HepG2 (cell line): Measurements from ENCODE around the gene HYAL2. TPM values are rescaled to one million over a fixed set of nuclear protein-coding genes. Genes with fewer than 3 reads are reported as not detected.

Experiments used
- ARNT2 ChIP-seq: sonication (generic); formaldehyde crosslinking; IDR thresholded peaks from 2 replicates; pipeline ENCODE4 v1.8.0; 2022; ENCODE audit warnings: mild to moderate bottlenecking, low read depth, missing genetic modification reagents, moderate library complexity
- CBX2 ChIP-seq, 2 experiments: fragments of 200-600 bp in 1 of 2; sonication (generic); formaldehyde crosslinking in 1 of 2; IDR thresholded peaks; 2 replicates each; pipeline versions ENCODE4 v1.7.0 to v1.8.1; 2018 to 2022; ENCODE audit warnings: low read depth in 2 of 2, low read length in 1 of 2, mild to moderate bottlenecking in 1 of 2, missing genetic modification reagents in 1 of 2
- CCAR2 ChIP-seq: fragments of 200-400 bp; formaldehyde crosslinking; optimal IDR thresholded peaks from 2 replicates; pipeline ENCODE3; 2018; ENCODE audit warnings: low read depth, mild to moderate bottlenecking, low read length, moderate library complexity
- CEBPG ChIP-seq: IDR thresholded peaks from 2 replicates; pipeline ENCODE4 v1.6.1; 2016
- CHD2 ChIP-seq: IDR thresholded peaks from 2 replicates; pipeline ENCODE4 v1.6.1; 2011; ENCODE audit warnings: low read depth, low read length, improper control_type of control experiment
- GABPA ChIP-seq, 2 experiments: IDR thresholded peaks; 2 replicates each; pipeline ENCODE4 v1.6.1; 2011 to 2016; ENCODE audit warnings: low read depth in 2 of 2, low read length in 1 of 2, missing biosample characterization in 1 of 2, missing genetic modification characterization in 1 of 2
- IKZF1 ChIP-seq: fragments of 450-650 bp; IDR thresholded peaks from 2 replicates; pipeline ENCODE4 v1.7.1; 2016
- IRF2 ChIP-seq: IDR thresholded peaks from 2 replicates; pipeline ENCODE4 v1.6.1; 2018; ENCODE audit warnings: missing genetic modification reagents, missing compliant biosample characterization
- JUNB ChIP-seq: sonication (generic); formaldehyde crosslinking; IDR thresholded peaks from 2 replicates; pipeline ENCODE4 v1.8.0; 2022; ENCODE audit warnings: missing genetic modification reagents, mild to moderate bottlenecking, borderline replicate concordance
- MTF2 ChIP-seq: sonication (generic); formaldehyde crosslinking; IDR thresholded peaks from 2 replicates; pipeline ENCODE4 v1.5.0; 2020; ENCODE audit warnings: missing genetic modification reagents, borderline replicate concordance
- NFE2L2 ChIP-seq: fragments of 150-350 bp; IDR thresholded peaks from 2 replicates; pipeline ENCODE4 v1.6.1; 2014; ENCODE audit warnings: low read length
- PHB2 ChIP-seq: fragments of 450-650 bp; IDR thresholded peaks from 2 replicates; pipeline ENCODE4 v1.6.1; 2018; ENCODE audit not compliant: partially characterized antibody
- PPARG ChIP-seq: conservative IDR thresholded peaks from 2 replicates; pipeline ENCODE4 v1.6.1; 2016; ENCODE audit warnings: missing biosample characterization, missing genetic modification reagents
- RBM39 ChIP-seq: fragments of 200-400 bp; formaldehyde crosslinking; IDR thresholded peaks from one replicate; pipeline ENCODE4 v1.6.1; 2018; ENCODE audit warnings: antibody characterized with exemption, mild to moderate bottlenecking, low read depth, low read length; ENCODE audit not compliant: poor library complexity, severe bottlenecking
- RFX5 ChIP-seq: IDR thresholded peaks from 2 replicates; pipeline ENCODE4 v1.6.1; 2011; ENCODE audit warnings: low read depth, low read length, improper control_type of control experiment
- RXRA ChIP-seq: sonication (generic); formaldehyde crosslinking; IDR thresholded peaks from 2 replicates; pipeline ENCODE4 v1.5.1; 2020; ENCODE audit warnings: missing genetic modification reagents
- SP140L ChIP-seq: sonication (generic); formaldehyde crosslinking; IDR thresholded peaks from 2 replicates; pipeline ENCODE4 v1.4.0; 2020; ENCODE audit warnings: missing genetic modification reagents, borderline replicate concordance
- SRSF9 ChIP-seq: fragments of 200-400 bp; formaldehyde crosslinking; IDR thresholded peaks from 2 replicates; pipeline ENCODE4 v1.6.1; 2018; ENCODE audit warnings: borderline replicate concordance, mild to moderate bottlenecking, low read depth, low read length; ENCODE audit not compliant: insufficient read depth, poor library complexity, severe bottlenecking
- ZFP41 ChIP-seq: sonication (generic); formaldehyde crosslinking; IDR thresholded peaks from 2 replicates; pipeline ENCODE4 v1.4.0; 2020; ENCODE audit warnings: mild to moderate bottlenecking, missing genetic modification reagents, borderline replicate concordance
- ZNF160 ChIP-seq: sonication (generic); formaldehyde crosslinking; IDR thresholded peaks from 2 replicates; pipeline ENCODE4 v1.8.0; 2022; ENCODE audit warnings: mild to moderate bottlenecking, inconsistent platforms, missing genetic modification reagents
- ZNF232 ChIP-seq: sonication (generic); formaldehyde crosslinking; IDR thresholded peaks from 2 replicates; pipeline ENCODE4 v1.4.0; 2020; ENCODE audit warnings: missing genetic modification reagents, borderline replicate concordance
- ZNF484 ChIP-seq: sonication (generic); formaldehyde crosslinking; IDR thresholded peaks from 2 replicates; pipeline ENCODE4 v1.5.1; 2020; ENCODE audit warnings: mild to moderate bottlenecking, low read depth, missing genetic modification reagents, borderline replicate concordance
- ZNF510 ChIP-seq: sonication (generic); formaldehyde crosslinking; IDR thresholded peaks from 2 replicates; pipeline ENCODE4 v1.4.0; 2020; ENCODE audit warnings: low read depth, mild to moderate bottlenecking, missing genetic modification reagents
- ZNF629 ChIP-seq: sonication (generic); formaldehyde crosslinking; conservative IDR thresholded peaks from 2 replicates; pipeline ENCODE4 v1.5.0; 2020; ENCODE audit warnings: missing genetic modification reagents
- ZSCAN25 ChIP-seq: sonication (generic); formaldehyde crosslinking; IDR thresholded peaks from 2 replicates; pipeline ENCODE4 v1.8.0; 2022; ENCODE audit warnings: mild to moderate bottlenecking, missing genetic modification reagents
- polyA plus RNA-seq, 8 experiments: library from polyadenylated mRNA; depleted of rRNA in 3 of 8; stranded (reverse) in 7 of 8; unstranded in 1 of 8; fragments of >200 nt; fragmentation: Illumina TruSeq in 4 of 8; extraction: Trizol in 4 of 8; gene quantifications; 2 replicates each; pipeline versions ENCODE4 v1.2.1 to v1.2.3, GENCODE V29; 2011 to 2016; ENCODE audit warnings: low read depth in 4 of 8, missing spikeins in 1 of 8, mixed read lengths in 1 of 8; ENCODE audit not compliant: insufficient read depth in 1 of 8
- total RNA-seq, 5 experiments: library from RNA; depleted of rRNA; stranded (reverse); fragments of >200 nt; fragmentation: Illumina TruSeq; extraction: Trizol; gene quantifications; 2 replicates each; pipeline ENCODE4 v1.2.3, GENCODE V29; 2016; ENCODE audit warnings: low read depth in 1 of 5
- TF ChIP-seq, protein P1 (sequence below): sonication (generic); formaldehyde crosslinking; IDR thresholded peaks from 2 replicates; pipeline ENCODE4 v1.5.0; 2020; ENCODE audit warnings: missing genetic modification reagents
- TF ChIP-seq, protein P2 (sequence below): IDR thresholded peaks from 2 replicates; pipeline ENCODE4 v1.6.1; 2016; ENCODE audit warnings: mild to moderate bottlenecking, missing biosample characterization, missing genetic modification reagents
- TF ChIP-seq, protein P3 (sequence below): sonication (generic); formaldehyde crosslinking; IDR thresholded peaks from 2 replicates; pipeline ENCODE4 v1.4.0; 2020; ENCODE audit warnings: missing genetic modification reagents

The HYAL2 gene
- total and polyA plus RNA-seq, 2 of the 13 experiments (the other 11 are each of a cell fraction or from before 2014, with no cell fraction given), result 76.2 to 102 TPM

- TF ChIP-seq IRF2 (CRISPR knock-in tag) (peak; percentile 99), CBX2 (IDR thresholded peaks at IDR 0.05; ENCODE audit: low read depth, low read length) (no peak), CBX2 (CRISPR knock-in tag; IDR thresholded peaks at IDR 0.05; ENCODE audit: low read depth) (no peak), IKZF1 (no peak), CCAR2 (no peak), JUNB (CRISPR knock-in tag) (no peak), RXRA (CRISPR knock-in tag) (peak; percentile 43; the same call in 1 of the 2 replicates), ZNF484 (CRISPR knock-in tag) (no peak), SRSF9 (no peak), ZFP41 (CRISPR knock-in tag) (peak; percentile 58; the same call in 1 of the 2 replicates), ZNF160 (no peak; the same call in 1 of the 2 replicates), NFE2L2 (peak; percentile 2; the same call in 1 of the 2 replicates), RBM39 (peak; percentile 60), MTF2 (CRISPR knock-in tag) (no peak), ZSCAN25 (CRISPR knock-in tag) (0 out of 2 replicates have a peak, but pooled peaks have one; percentile 55), ZNF629 (no peak), CHD2 (peak; percentile 62; the same call in 1 of the 2 replicates), GABPA (IDR thresholded peaks at IDR 0.05; ENCODE audit: low read depth, low read length) (no peak), GABPA (CRISPR knock-in tag; IDR thresholded peaks at IDR 0.05; ENCODE audit: low read depth) (peak; percentile 97), CEBPG (no peak; the same call in 1 of the 2 replicates), RFX5 (no peak), ZNF510 (peak; percentile 85), ARNT2 (peak; percentile 87), SP140L (CRISPR knock-in tag) (no peak), PHB2 (no peak), ZNF232 (CRISPR knock-in tag) (no peak; the same call in 1 of the 2 replicates), PPARG (CRISPR knock-in tag) (no peak)
- TF ChIP-seq, protein P1, sequence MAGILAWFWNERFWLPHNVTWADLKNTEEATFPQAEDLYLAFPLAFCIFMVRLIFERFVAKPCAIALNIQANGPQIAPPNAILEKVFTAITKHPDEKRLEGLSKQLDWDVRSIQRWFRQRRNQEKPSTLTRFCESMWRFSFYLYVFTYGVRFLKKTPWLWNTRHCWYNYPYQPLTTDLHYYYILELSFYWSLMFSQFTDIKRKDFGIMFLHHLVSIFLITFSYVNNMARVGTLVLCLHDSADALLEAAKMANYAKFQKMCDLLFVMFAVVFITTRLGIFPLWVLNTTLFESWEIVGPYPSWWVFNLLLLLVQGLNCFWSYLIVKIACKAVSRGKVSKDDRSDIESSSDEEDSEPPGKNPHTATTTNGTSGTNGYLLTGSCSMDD, result no peak
- TF ChIP-seq, protein P2, sequence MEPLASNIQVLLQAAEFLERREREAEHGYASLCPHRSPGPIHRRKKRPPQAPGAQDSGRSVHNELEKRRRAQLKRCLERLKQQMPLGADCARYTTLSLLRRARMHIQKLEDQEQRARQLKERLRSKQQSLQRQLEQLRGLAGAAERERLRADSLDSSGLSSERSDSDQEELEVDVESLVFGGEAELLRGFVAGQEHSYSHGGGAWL (CRISPR knock-in tag), result peak; percentile 94; the same call in 1 of the 2 replicates
- TF ChIP-seq, protein P3, sequence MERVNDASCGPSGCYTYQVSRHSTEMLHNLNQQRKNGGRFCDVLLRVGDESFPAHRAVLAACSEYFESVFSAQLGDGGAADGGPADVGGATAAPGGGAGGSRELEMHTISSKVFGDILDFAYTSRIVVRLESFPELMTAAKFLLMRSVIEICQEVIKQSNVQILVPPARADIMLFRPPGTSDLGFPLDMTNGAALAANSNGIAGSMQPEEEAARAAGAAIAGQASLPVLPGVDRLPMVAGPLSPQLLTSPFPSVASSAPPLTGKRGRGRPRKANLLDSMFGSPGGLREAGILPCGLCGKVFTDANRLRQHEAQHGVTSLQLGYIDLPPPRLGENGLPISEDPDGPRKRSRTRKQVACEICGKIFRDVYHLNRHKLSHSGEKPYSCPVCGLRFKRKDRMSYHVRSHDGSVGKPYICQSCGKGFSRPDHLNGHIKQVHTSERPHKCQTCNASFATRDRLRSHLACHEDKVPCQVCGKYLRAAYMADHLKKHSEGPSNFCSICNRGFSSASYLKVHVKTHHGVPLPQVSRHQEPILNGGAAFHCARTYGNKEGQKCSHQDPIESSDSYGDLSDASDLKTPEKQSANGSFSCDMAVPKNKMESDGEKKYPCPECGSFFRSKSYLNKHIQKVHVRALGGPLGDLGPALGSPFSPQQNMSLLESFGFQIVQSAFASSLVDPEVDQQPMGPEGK (CRISPR knock-in tag), result peak; percentile 54
Observed at GRCh38 chr3:50358911-50359759, 36.6 kb upstream of the HYAL2 start, which contains the start of gene TMEM115 (continued).
